Measurements from ENCODE around the gene PTGES. TPM values are rescaled to one million over a fixed set of nuclear protein-coding genes. Genes with fewer than 3 reads are reported as not detected.

The PTGES gene
- total RNA-seq, 1 experiment from 2014 or later, result 17.2 TPM

DNA sequence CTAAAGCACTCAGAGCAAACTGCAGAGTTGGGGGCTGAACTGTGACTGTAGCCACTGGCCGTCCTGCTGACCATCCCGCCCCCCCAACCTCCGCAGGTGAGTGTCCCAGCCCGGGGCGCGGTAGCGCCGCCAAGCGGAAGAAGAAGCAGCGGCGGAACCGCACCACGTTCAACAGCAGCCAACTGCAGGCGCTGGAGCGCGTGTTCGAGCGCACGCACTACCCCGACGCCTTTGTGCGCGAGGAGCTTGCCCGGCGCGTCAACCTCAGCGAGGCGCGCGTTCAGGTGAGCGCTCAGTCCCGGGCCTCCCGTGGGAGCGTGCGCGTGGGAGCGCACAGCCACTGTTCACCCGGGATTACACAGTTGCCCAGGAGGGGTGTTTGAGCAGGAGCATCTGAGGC is 33.7 kb downstream of the PTGES start:
- H3K9me2 ChIP-seq (ENCODE audit: insufficient read depth), result no peaks in the 10 kb centered on the region
- RAD21 ChIA-PET (ENCODE audit: low non-redundant PET in 1 of 2, low total read pairs in 2 of 2, uncharacterized antibody in 2 of 2, unreplicated experiment in 2 of 2), result no interaction called here
- H3K4me3 ChIP-seq (replicated peaks in 1 of 2; ENCODE audit: low read depth in 1 of 2, low read length in 2 of 2), result no peak overlapping the region
- TF ChIP-seq, protein P1, sequence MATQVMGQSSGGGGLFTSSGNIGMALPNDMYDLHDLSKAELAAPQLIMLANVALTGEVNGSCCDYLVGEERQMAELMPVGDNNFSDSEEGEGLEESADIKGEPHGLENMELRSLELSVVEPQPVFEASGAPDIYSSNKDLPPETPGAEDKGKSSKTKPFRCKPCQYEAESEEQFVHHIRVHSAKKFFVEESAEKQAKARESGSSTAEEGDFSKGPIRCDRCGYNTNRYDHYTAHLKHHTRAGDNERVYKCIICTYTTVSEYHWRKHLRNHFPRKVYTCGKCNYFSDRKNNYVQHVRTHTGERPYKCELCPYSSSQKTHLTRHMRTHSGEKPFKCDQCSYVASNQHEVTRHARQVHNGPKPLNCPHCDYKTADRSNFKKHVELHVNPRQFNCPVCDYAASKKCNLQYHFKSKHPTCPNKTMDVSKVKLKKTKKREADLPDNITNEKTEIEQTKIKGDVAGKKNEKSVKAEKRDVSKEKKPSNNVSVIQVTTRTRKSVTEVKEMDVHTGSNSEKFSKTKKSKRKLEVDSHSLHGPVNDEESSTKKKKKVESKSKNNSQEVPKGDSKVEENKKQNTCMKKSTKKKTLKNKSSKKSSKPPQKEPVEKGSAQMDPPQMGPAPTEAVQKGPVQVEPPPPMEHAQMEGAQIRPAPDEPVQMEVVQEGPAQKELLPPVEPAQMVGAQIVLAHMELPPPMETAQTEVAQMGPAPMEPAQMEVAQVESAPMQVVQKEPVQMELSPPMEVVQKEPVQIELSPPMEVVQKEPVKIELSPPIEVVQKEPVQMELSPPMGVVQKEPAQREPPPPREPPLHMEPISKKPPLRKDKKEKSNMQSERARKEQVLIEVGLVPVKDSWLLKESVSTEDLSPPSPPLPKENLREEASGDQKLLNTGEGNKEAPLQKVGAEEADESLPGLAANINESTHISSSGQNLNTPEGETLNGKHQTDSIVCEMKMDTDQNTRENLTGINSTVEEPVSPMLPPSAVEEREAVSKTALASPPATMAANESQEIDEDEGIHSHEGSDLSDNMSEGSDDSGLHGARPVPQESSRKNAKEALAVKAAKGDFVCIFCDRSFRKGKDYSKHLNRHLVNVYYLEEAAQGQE (IDR thresholded peaks at IDR 0.05; ENCODE audit: low read depth), result no peak
- TF ChIP-seq CEBPB (IDR thresholded peaks at IDR 0.05; ENCODE audit: low read depth) (no peak), SRF (IDR thresholded peaks at IDR 0.05; ENCODE audit: low read depth) (no peak), FOSL1 (IDR thresholded peaks at IDR 0.05; ENCODE audit: low read depth) (no peak), TCF7L2 (IDR thresholded peaks at IDR 0.05; ENCODE audit: borderline replicate concordance, extremely low read depth, insufficient read depth, insufficient read length) (no peak), EGR1 (IDR thresholded peaks at IDR 0.05; ENCODE audit: low read depth) (no peak), JUND (IDR thresholded peaks at IDR 0.05) (no peak), ZBTB33 (IDR thresholded peaks at IDR 0.05; ENCODE audit: extremely low read depth, insufficient replicate concordance, low read length) (no peak), EZH2phosphoT487 (IDR thresholded peaks at IDR 0.05; ENCODE audit: borderline replicate concordance) (no peak), ZNF274 (IDR thresholded peaks at IDR 0.05; ENCODE audit: low read depth, low read length) (no peak), SIN3A (IDR thresholded peaks at IDR 0.05; ENCODE audit: low read depth) (no peak), ZFX (IDR thresholded peaks at IDR 0.05) (no peak)
- TF ChIP-seq, protein P2, sequence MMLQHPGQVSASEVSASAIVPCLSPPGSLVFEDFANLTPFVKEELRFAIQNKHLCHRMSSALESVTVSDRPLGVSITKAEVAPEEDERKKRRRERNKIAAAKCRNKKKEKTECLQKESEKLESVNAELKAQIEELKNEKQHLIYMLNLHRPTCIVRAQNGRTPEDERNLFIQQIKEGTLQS (IDR thresholded peaks at IDR 0.05), result no peak
- TF ChIP-seq, protein P3, sequence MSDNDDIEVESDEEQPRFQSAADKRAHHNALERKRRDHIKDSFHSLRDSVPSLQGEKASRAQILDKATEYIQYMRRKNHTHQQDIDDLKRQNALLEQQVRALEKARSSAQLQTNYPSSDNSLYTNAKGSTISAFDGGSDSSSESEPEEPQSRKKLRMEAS (IDR thresholded peaks at IDR 0.05), result no peak
- TF ChIP-seq, protein P4, sequence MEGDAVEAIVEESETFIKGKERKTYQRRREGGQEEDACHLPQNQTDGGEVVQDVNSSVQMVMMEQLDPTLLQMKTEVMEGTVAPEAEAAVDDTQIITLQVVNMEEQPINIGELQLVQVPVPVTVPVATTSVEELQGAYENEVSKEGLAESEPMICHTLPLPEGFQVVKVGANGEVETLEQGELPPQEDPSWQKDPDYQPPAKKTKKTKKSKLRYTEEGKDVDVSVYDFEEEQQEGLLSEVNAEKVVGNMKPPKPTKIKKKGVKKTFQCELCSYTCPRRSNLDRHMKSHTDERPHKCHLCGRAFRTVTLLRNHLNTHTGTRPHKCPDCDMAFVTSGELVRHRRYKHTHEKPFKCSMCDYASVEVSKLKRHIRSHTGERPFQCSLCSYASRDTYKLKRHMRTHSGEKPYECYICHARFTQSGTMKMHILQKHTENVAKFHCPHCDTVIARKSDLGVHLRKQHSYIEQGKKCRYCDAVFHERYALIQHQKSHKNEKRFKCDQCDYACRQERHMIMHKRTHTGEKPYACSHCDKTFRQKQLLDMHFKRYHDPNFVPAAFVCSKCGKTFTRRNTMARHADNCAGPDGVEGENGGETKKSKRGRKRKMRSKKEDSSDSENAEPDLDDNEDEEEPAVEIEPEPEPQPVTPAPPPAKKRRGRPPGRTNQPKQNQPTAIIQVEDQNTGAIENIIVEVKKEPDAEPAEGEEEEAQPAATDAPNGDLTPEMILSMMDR (IDR thresholded peaks at IDR 0.05 in 2 of 3, conservative IDR thresholded peaks at IDR 0.05 in 1 of 3; ENCODE audit: borderline replicate concordance in 1 of 3, insufficient read depth in 1 of 3, low read depth in 2 of 3, low read length in 2 of 3), result no peak
- no TSS peak for BruUV-seq (replicated peaks)
- no peaks in the 10 kb centered on the region for H3K27me3 ChIP-seq (ENCODE audit: insufficient read depth, low read length)
- ATAC-seq (no peak), DNase-seq (ENCODE audit: low read depth, low spot score) (no peak)
- no peak overlapping the region for H3K9ac ChIP-seq (ENCODE audit: low read length)
- no peaks in the 10 kb centered on the region for H3K4me1 ChIP-seq (ENCODE audit: control insufficient read depth in 1 of 2, insufficient read depth in 2 of 2, low read length in 2 of 2)
- CTCF ChIA-PET, result no interaction called here
- H3K79me2 ChIP-seq (ENCODE audit: insufficient read depth, low read length), result no peaks in the 10 kb centered on the region
- H3K36me3 ChIP-seq (ENCODE audit: control insufficient read depth in 1 of 2, insufficient read depth in 2 of 2, low read length in 2 of 2), result no peaks in the 10 kb centered on the region
- intact Hi-C loops (cut with micrococcal nuclease), result no loop called here
- H3K9me3 ChIP-seq (ENCODE audit: control insufficient read depth in 1 of 2, insufficient read depth in 1 of 2, low read depth in 1 of 2, low read length in 2 of 2), result no peaks in the 10 kb centered on the region
- no peak overlapping the region for H3K4me2 ChIP-seq (ENCODE audit: low read length)
- no peaks in the 10 kb centered on the region for H4K20me1 ChIP-seq (ENCODE audit: insufficient read depth)
- no peak overlapping the region for H3K27ac ChIP-seq (ENCODE audit: low read depth, low read length)
- H2AFZ ChIP-seq (ENCODE audit: low read depth, low read length, poor library complexity, severe bottlenecking), result no peak overlapping the region
- POLR2A ChIA-PET, result no interaction called here

Data from HCT116 (cell line).